Stimulated activated CD8-positive, alpha-beta memory T cell treated with anti-CD3 and anti-CD28 coated beads, Interleukin-15, amount 100 ng/mL, for 1 hour (primary cell): ENCODE measurements around the gene LMO2.
"Not testable (repeated sequence)": the region's sequence is repeated elsewhere in the genome, so short reads cannot be mapped to it uniquely, and the experiment has no call there.

Experiments
- DNase-seq: peaks from one replicate; pipeline ENCODE4 v3.0.0-alpha.2; 2020; ENCODE audit warnings: low read depth

LMO2 gene

GRCh38 chr11:33891714-33892327, at the start of gene LMO2:
Gene LMO2 (minus strand): TSS chr11:33892076. CDS start chr11:33869716, 22,360 bp downstream.
- DNase-seq: no peak

DNA sequence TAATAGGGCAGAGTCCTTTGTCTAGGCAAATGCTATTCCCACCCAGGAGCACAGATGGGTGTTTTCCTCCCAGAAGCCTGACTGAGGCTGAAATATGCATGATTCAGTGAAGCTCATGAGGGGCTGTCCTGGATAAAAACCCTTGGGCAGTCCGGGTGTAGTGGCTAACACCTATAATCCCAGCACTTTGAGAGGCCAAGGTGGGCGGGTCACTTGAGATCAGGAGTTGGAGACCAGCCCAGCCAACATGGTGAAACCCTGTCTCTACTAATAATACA, 48.6 kb upstream of the LMO2 start:
- no peak for DNase-seq

DNA sequence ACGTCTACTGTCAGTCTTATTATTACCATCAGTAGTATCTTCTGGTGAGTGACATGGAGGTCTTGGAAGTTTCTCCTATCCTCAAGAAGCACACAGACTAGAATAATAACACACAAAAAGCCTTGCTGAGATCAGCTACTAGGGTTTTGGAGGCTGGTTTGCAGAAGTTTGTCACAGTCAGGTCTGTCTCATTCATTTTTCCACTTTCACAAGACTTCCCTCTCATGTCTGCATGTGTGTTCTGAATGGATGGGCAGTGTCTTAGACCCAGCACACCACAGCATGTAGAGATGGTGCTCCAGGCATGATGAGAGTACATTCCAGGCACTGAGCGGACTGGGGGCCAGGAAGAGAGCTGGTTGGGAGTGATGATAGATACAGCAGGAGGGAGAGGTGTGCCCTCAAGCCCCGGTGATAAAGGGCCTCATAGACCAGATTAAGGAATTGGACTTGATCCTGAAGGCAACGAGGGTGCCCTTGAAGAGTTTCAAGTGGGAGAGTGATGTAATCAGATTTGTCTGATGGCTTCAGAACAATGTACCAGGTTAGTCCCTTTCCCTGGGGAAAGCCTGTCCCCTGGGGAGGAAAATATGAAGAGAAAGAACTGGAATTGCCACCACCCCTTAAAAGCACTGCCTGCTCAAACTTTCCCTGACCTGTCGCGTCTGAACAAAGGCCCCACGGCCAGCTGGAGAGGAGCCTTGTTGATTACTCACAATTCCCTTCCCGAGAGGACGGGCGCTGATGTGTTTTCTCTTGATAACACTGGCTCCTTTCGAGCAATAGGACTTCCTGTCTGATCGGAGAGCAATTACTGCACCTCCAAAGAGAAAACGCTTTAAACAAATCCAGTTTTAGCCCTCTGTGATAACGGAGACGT, 45.1 kb upstream of the LMO2 start:
- DNase-seq: no peak

GRCh38 chr11:33935461-33936456, 43.9 kb upstream of the LMO2 start:
- no peak for DNase-seq

- DNase-seq: no peak
Observed at GRCh38 chr11:33935005-33935404, 43.1 kb upstream of the LMO2 start.

DNA sequence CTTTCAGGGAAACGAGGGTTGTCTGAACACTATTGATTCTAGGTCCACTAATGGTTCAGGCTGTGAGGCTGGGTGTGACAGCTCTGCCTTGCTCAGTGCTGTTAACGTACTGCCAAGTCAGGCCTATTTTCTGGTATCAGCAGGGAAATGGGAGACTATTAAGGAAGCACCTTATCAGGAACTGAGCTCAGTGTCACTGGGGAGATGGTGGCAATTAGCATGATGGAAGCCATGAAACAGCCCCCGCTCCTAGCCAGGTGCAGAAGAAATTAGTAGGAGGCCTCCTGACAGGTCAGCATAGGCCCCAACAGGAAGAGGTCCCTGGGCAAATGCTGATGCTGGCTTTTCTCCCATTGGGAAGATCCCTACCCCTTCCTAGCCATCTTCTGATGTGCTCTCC, 42.6 kb upstream of the LMO2 start:
- DNase-seq: no peak

DNA sequence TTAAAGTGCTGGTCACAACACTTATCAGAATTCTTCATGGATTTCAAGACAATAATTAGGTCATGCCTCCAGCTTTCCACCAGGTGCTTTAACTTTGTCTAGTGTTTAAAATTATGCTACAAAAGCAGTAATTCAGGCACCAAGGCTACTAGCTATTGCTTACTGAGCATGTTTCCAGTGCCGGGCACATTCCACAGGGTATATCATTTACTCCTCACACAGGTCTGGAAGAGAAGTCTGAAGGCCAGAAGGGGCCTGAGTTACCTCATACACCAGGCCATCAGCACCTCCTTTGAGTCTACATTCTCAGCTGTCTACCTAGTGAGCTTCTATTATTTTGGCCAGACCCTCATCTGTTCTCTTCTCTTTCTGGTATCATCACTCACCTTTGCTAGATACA, 41.7 kb upstream of the LMO2 start:
- no peak for DNase-seq

DNA sequence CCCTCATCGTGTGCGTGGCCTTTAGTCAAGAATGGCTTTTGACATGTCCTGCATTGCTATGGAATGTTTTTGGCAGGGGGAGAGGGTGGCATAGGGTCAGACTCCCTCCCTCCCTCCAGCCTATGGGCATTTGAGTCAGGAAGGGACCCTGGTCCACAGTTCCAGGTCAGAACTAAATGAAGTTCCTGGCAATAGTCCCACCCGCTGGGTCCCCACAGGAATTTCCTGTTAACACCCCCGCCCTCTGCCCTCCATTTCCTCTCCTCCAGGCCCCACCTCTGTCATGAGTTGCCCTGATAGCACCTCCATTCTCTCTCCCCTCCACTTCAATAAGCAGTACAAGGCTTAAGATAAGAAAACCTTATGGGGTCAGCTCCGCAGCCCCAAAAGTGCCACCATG, 40.8 kb upstream of the LMO2 start:
- no peak for DNase-seq

- DNase-seq: not testable (repeated sequence)
Observed at GRCh38 chr11:33931739-33932366, 40.0 kb upstream of the LMO2 start.

DNA sequence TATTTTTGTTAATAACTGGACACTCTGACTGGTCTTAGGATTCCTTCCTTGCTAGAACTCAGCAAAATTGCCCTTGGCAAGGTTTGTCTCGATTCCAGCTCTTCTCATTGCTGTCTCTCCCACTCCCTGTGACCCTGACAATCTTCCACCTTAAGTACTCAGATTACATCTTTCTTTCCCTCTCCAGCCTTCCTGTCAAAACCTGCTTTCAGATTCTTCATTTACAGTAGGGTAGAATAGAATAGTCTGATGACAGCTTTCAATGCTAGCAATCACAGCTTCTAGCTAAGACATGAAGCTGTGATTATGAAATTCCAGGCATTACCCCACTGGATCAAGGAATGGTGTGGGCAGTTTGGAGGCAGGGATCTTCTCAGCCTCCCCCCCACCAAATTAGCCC, 39.2 kb upstream of the LMO2 start:
- DNase-seq: no peak

GRCh38 chr11:33930317-33931021, 38.6 kb upstream of the LMO2 start:
- no peak for DNase-seq

DNA sequence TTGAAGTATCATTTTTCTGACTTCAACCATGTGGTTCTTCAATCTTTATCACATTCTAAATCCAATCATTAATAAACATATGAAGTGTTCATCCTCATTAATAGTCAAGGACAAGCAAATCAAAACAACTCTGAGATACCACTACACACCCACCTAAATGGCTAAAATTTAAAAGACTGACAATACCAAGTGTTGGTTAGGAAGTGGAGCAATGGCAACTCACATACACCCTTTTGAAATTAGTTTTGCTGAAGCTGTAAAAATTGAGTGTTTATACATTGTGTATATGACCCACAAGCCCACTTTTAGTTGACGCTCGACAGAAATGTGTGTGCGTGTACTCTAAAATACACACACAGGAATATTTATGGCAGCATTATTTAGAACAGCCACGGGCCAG, 36.7 kb upstream of the LMO2 start:
- no peak for DNase-seq

DNA sequence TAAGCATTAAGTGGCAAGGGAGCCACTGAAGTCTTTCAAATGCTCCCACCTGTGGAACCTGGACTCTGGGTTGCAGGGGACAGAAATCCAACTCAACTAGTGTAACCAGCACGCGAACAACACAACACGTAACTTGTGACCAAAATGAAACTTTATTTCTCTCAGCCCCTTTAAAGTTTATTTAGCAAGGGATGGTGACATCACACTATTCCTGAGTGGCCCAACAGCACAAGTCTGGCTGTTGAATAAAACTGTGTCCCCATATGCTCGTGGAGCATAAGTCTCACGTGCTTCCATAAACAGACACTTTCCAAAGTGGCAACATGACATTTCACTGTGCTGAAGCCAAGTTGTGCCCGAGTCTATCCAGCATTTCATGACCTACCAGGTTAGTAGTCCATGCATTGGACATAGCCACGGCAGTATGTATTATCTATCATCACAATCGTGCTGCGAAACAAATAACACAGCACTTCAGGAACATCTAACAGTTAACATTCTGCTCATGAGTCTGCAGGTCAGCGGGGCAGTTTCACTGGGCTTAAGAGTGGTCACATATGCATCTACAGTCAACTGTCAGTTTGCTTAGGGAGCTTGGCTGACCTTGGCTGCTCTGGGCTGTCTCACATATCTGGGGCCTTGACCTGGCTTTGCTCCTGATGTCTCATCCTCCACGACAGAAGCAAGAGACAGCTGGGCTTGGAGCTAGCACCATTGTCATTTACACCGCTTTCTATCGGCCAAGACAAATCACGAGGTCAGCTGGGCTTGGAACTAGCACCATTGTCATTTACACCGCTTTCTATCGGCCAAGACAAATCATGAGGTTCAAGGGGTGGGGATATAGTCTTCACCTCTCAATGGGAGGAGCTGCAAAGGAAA, 35.0 kb upstream of the LMO2 start:
- DNase-seq: no peak

DNA sequence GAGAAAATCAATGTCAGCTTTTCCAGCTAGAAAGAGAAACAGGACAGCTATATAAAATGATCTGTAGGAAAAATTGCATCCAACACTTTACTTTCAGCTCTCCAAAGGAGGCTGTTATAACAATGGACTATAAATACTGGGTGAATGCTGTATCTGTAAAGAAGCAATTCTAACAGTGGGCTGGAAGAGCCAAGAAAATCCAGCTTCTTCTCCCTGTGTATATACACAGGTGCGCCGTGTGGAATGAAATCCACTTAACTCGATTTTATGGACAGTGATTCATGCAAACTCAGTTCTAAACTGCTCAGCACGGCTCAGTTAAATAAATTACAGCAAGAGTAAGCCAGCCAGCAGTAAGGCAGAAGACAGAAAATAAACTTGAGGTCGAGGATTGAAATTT, 32.5 kb upstream of the LMO2 start:
- no peak for DNase-seq

DNA sequence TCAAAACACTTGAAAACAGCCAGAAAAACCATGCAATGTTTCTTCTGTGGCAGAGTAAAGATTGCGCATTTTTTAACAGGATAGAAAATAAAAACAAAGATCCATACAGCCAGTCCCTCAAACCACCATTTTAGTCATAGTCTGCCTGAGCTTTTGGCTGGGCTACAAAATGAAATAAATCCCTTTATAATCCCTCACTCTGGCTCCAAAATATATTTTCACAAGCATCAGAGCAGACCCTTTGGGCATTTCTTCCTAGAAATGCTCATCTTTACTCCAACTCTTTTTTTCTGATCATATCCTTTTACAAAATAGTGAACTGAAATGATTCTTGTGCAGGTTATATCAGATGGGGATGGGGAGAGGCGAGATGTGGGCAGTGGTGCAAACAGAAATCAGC, 31.8 kb upstream of the LMO2 start:
- DNase-seq: no peak

DNA sequence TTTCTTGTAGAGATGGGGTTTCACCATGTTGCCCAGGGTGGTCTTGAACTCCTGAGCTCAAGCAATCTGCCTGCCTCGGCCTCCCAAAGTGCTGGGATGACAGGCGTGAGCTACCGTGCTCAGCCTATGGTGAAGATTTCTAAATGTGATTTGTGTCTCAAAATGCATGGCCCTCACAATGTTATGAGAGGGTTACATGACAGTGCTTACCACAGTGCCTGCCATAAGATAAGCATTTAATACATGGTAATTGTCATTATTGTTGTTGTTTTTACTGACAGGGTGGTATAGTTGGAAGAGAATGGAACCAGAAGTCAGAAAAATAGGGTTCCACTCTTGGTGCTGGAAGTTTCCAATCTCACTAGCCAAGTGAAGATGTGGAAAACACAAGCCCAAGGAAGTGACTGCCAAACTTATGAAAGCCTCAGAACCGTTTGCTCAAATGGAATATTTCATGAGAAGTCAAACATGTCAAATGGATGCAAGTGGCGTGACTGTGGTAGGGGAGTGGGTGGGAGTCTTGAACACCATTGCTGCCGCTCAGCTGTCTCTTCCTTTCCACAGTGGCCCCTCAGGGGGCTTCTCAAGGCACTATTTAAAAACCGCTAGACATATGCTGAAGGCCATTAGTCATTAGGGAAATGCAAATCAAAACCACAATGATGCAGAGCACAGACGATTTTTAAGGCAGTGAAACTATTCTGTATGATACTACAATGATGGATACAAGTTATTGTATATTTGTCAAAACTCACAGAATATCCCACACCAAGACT, 29.1 kb upstream of the LMO2 start:
- DNase-seq: no peak

- no peak for DNase-seq
Observed at GRCh38 chr11:33919645-33920044, 27.8 kb upstream of the LMO2 start.

DNA sequence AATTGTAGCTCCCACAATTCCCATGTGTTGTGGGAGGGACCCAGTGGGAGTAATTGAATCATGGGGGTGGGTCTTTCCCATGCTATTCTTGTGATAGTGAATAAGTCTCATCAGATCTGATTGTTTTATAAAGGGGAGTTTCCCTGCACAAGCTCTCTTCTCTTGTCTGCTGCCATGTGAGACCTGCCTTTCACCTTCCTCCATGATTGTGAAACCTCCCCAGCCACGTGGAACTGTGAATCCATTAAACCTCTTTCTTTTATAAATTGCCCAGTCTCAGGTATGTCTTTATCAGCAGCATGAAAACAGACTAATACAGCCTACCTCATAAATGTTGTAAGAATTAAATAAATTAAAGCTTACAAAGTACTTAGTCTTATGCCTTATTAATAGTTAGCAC, 25.5 kb upstream of the LMO2 start:
- not testable (repeated sequence) for DNase-seq

GRCh38 chr11:33916736-33917135, 24.9 kb upstream of the LMO2 start:
- no peak for DNase-seq

- no peak for DNase-seq
Observed at GRCh38 chr11:33915526-33915925, 23.6 kb upstream of the LMO2 start.
